Fibroblast of the conjunctiva (primary cell): Measurements from ENCODE around the gene STX18.

Experiments used
- DNase-seq: peaks from one replicate; pipeline ENCODE4 v3.0.0-alpha.2; 2010; ENCODE audit warnings: low read depth

Gene STX18

GRCh38 chr4:4377732-4378460 is 164.0 kb downstream of the STX18 start:
- no peak for DNase-seq

GRCh38 chr4:4377191-4377590 is 164.7 kb downstream of the STX18 start:
- DNase-seq = no peak

GRCh38 chr4:4376074-4376473 is 165.8 kb downstream of the STX18 start:
- no peak for DNase-seq

- no peak for DNase-seq
These were observed 167.3 kb downstream of the STX18 start for GRCh38 chr4:4374388-4375098.
